ENCODE results near the gene EP300.

DNA sequence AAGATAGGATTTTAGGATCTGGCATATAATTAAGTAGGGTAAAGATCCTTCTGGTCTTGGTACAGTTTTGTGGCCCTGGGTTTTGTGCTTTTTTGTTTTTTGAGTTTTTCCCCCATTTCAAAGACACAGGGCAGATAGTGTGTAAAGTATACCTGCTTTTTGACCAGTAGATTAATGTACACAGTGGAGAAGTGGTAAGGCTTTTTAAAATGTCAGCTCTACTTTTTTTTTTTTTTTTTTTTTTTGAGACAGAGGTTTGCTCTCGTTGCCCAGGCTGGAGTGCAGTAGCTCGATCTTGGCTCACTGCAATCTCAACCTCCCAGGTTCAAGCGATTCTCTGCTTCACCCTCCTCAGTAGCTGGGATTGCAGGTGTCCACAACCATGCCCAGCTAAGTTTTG is 4.0 kb downstream of the EP300 start:
- TF ChIP-seq, protein P1, sequence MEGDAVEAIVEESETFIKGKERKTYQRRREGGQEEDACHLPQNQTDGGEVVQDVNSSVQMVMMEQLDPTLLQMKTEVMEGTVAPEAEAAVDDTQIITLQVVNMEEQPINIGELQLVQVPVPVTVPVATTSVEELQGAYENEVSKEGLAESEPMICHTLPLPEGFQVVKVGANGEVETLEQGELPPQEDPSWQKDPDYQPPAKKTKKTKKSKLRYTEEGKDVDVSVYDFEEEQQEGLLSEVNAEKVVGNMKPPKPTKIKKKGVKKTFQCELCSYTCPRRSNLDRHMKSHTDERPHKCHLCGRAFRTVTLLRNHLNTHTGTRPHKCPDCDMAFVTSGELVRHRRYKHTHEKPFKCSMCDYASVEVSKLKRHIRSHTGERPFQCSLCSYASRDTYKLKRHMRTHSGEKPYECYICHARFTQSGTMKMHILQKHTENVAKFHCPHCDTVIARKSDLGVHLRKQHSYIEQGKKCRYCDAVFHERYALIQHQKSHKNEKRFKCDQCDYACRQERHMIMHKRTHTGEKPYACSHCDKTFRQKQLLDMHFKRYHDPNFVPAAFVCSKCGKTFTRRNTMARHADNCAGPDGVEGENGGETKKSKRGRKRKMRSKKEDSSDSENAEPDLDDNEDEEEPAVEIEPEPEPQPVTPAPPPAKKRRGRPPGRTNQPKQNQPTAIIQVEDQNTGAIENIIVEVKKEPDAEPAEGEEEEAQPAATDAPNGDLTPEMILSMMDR (IDR thresholded peaks at IDR 0.05; ENCODE audit: borderline replicate concordance, extremely low read depth, low read length, poor library complexity, severe bottlenecking), result no peak
- TF ChIP-seq EZH2 (IDR thresholded peaks at IDR 0.05; ENCODE audit: borderline replicate concordance, low read depth, low read length, severe bottlenecking), result no peak

Data from DND-41 (cell line).